H1 (cell line): ENCODE data around the gene LCN2. TPM values are rescaled to one million over a fixed set of nuclear protein-coding genes. Genes with fewer than 3 reads are reported as not detected.

ENCODE experiments used
- CEBPB ChIP-seq: IDR thresholded peaks from 2 replicates; pipeline ENCODE4 v1.6.1; 2012; ENCODE audit warnings: low read depth, low read length
- EZH2 ChIP-seq: fragments of 200-600 bp; sonication (generic); IDR thresholded peaks from 2 replicates; pipeline ENCODE4 v1.7.1; 2012; ENCODE audit warnings: low read depth, mild to moderate bottlenecking, moderate library complexity, low read length, inconsistent platforms; ENCODE audit not compliant: severe bottlenecking
- MAFK ChIP-seq: IDR thresholded peaks from 2 replicates; pipeline ENCODE4 v1.6.1; 2012; ENCODE audit warnings: low read depth, mild to moderate bottlenecking, improper control_type of control experiment, low read length
- PHF8 ChIP-seq: fragments of 200-600 bp; sonication (generic); conservative IDR thresholded peaks from 2 replicates; pipeline ENCODE4 v1.7.1; 2012; ENCODE audit warnings: low read depth, mild to moderate bottlenecking, inconsistent platforms, low read length, moderate library complexity
- SIX5 ChIP-seq: IDR thresholded peaks from 2 replicates; pipeline ENCODE4 v1.6.1; 2011; ENCODE audit warnings: mild to moderate bottlenecking, low read depth, low read length
- SRF ChIP-seq: IDR thresholded peaks from 2 replicates; pipeline ENCODE4 v1.6.1; 2011; ENCODE audit warnings: mild to moderate bottlenecking, low read depth, low read length, moderate library complexity
- polyA plus RNA-seq, 7 experiments: library from polyadenylated mRNA; depleted of rRNA in 3 of 7; stranded (reverse) in 5 of 7; unstranded in 2 of 7; fragments of >200 nt in 5 of 7; fragments of 200-250 nt in 2 of 7; gene quantifications; 1 replicate in 5 of 7; 2 replicates in 1 of 7; 4 replicates in 1 of 7; pipeline versions ENCODE4 v1.2.1 to v1.2.3, GENCODE V29; 2011 to 2013; ENCODE audit warnings: missing spikeins in 2 of 7, mixed read lengths in 2 of 7
- total RNA-seq: library from RNA; stranded (reverse); fragmentation: NEBNext Ultra II Directional; extraction: Animal tissue kit (Norgen Biotek cat#: 25700); gene quantifications from 2 replicates; pipeline ENCODE4 v1.2.1, GENCODE V29; 2021
- TF ChIP-seq, protein P1 (sequence below): IDR thresholded peaks from 2 replicates; pipeline ENCODE4 v1.6.1; 2011; ENCODE audit warnings: low read depth, mild to moderate bottlenecking, low read length; ENCODE audit not compliant: insufficient read depth

The LCN2 gene
- total and polyA plus RNA-seq, 2 of the 8 experiments (the other 6 are each of a cell fraction or from before 2014, with no cell fraction given): 1.1 to 1.6 TPM

DNA sequence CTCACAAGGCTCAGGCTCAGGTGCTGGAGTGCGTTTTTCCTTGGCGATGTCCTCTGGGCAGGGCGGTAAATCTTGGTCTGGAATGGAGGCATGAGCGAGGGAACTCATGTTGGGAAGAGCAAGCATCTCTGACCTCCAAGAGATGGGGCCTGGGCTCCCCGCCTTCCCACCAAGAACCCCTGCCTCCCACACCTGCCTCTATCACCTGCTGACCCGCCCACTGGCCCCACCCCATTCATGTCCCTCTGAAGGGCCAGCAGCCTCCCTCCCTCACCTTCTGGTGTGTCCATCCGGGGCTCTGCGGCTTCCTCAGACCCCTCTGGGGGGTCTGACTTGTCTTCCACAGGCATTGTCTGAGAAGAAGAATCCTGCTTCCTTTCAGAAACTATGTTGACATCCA is 31.2 kb downstream of the LCN2 start (continued):
- TF ChIP-seq EZH2 (no peak), PHF8 (no peak), MAFK (no peak), SRF (no peak), SIX5 (no peak), CEBPB (no peak)
- TF ChIP-seq, protein P1, sequence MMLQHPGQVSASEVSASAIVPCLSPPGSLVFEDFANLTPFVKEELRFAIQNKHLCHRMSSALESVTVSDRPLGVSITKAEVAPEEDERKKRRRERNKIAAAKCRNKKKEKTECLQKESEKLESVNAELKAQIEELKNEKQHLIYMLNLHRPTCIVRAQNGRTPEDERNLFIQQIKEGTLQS: no peak
